Epithelial cell of esophagus (primary cell): ENCODE measurements around the gene KDM4B.
"Not testable (repeated sequence)": the region's sequence is repeated elsewhere in the genome, so short reads cannot be mapped to it uniquely, and the experiment has no call there.

Experiments
- DNase-seq: peaks from one replicate; pipeline ENCODE4 v3.0.0; 2010; ENCODE audit warnings: low read depth
- H3K4me3 ChIP-seq: 2 replicates; pipeline ENCODE4 v1.5.1; 2011; ENCODE audit warnings: mild to moderate bottlenecking, low read length, control low read depth
- TF ChIP-seq, protein P1 (sequence below): IDR thresholded peaks from 2 replicates; pipeline ENCODE4 v1.5.1; 2011; ENCODE audit warnings: low read depth, mild to moderate bottlenecking, low read length, control low read depth, inconsistent platforms; ENCODE audit not compliant: insufficient read depth; ENCODE audit errors: missing control alignments

KDM4B gene

DNA sequence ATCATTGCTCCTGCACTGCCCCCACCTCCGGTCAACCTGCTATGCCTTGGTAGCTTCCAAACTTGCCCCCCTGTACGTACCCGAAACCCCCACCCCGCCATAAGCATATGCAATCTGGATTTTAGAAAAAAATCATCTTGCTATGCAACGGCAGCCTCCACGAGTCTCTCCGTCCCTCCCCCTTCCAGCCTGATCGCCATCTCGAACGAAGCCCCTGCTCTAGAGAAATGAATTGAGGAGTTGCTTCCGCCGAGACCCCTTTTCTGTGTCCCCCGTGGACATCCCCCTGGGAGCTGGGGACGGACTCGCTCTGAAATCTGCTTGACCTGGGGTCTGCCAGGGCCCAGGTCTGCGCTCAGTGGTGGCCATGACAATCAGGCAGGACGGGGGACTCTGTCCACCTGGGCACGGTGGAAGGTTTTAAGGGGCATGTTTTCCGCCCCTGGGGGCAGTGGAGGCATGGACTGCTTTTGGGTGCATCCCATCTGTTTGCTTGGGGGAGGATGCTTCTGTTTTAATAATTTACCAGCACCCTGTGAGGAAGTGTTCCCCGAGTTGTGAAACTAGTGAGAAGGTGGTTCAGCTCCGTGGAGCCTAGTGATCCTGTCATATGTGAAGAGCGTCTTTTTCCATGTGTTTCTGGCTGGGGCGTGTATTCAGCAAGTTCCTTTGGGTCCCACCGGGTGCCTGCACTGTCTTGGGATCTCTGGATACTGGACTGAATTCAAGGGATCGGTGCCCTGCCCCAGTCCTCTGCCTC, 1.0 kb downstream of the KDM4B start:
- TF ChIP-seq, protein P1, sequence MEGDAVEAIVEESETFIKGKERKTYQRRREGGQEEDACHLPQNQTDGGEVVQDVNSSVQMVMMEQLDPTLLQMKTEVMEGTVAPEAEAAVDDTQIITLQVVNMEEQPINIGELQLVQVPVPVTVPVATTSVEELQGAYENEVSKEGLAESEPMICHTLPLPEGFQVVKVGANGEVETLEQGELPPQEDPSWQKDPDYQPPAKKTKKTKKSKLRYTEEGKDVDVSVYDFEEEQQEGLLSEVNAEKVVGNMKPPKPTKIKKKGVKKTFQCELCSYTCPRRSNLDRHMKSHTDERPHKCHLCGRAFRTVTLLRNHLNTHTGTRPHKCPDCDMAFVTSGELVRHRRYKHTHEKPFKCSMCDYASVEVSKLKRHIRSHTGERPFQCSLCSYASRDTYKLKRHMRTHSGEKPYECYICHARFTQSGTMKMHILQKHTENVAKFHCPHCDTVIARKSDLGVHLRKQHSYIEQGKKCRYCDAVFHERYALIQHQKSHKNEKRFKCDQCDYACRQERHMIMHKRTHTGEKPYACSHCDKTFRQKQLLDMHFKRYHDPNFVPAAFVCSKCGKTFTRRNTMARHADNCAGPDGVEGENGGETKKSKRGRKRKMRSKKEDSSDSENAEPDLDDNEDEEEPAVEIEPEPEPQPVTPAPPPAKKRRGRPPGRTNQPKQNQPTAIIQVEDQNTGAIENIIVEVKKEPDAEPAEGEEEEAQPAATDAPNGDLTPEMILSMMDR: no peak
- peak overlapping the region; percentile 80 for H3K4me3 ChIP-seq
- DNase-seq: peak; percentile 54

DNA sequence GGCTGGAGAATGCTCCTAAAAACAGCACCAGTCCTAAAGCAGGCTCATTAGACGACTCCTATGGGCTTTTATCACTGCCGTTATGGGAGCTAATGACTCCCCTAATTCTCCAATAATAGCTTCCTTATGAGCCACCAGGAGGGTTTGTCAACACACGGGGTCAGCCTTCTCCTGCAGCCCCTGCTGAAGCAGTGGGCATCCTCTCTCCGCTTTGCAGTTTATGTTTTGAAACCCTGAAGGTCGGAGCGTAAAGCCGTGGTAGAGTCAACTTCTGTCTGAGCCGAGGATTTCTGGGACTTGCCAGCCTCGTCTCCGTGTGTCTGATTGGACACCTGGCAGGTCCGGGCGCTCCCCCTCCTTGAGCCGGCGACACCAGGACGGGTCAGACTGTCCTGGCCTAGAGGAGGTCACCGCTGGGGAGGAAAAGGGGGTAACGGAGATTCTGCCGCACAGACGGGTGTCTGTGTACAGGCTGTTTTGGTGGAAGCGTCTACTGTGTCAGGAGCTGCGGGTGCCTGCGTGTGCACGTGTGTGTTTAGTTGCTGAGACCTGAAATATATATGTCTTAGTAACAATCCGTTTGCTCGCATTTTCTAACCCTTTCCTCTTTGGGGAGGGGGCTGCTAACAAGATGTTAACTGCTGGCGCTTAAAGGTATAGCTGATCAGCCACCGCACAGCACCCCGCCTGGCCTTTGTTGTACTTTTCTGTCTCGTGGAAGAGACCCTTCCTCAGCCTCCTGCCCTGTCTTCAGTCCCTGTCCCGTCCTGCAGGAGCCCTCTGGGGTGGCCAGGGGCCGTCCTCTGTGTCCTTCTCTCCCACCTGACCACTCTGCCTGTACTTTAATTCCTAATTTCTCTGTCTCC, 1.9 kb downstream of the KDM4B start:
- peak; percentile 35 for DNase-seq
- TF ChIP-seq, protein P1: no peak

DNA sequence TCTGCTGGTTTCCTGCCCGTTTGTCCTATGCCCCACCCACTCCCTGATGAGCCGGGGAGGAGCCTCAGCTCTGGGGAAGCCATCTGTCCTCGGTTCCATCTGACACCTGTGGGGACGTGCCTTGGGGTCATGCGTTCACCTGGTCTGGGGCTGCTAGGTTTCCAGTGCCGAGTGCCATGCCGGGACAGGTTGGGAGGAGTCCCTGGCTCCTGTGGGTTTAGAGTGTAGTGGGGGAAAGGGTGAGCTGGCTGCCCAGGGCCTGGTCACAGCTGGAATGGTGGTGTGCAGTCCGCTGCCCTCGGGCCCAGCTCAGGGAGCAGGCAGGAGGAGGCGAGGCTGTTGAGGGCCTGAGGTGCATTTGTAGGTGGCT, 2.5 kb downstream of the KDM4B start:
- H3K4me3 ChIP-seq: peak overlapping the region; percentile 80
- TF ChIP-seq, protein P1: no peak
- DNase-seq: peak; percentile 44

More for the DNA sequence above, 1.9 kb downstream of the KDM4B start:
- peak overlapping the region; percentile 80 for H3K4me3 ChIP-seq

DNA sequence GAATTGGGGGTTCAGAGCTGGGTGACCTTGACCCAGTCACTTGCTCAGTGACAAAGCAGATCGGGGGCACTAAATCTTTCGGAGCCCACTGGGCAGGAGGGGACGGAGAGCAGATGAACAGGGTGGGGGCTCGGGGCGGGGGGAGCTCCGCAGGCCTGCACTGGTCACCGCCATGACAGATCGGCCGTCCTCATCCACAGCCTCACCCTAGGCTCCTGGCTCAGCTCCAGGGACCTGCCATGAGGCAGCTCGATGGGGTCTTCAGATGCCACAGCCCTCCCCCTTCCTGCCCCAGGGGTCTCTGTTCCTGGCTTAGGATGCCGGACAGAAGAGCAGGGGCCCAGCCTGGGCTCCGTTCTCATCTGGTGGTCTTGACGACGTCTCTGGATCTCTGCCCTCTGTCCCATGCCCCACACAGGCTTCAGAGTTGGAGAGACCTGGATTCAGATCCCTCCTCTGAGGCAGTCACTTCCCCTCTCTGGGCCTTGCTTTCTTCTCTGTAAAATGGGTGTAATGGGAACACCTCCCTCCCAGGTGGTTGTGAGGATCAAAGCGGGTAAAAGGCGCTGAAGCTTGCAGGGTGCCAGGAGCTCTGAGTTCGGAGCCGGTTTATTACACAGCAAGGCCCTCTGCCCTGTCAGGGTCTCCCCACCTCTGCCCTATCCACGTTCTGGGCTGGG, 3.0 kb downstream of the KDM4B start:
- TF ChIP-seq, protein P1: no peak
- H3K4me3 ChIP-seq: peak overlapping the region; percentile 80
- DNase-seq: no peak

DNA sequence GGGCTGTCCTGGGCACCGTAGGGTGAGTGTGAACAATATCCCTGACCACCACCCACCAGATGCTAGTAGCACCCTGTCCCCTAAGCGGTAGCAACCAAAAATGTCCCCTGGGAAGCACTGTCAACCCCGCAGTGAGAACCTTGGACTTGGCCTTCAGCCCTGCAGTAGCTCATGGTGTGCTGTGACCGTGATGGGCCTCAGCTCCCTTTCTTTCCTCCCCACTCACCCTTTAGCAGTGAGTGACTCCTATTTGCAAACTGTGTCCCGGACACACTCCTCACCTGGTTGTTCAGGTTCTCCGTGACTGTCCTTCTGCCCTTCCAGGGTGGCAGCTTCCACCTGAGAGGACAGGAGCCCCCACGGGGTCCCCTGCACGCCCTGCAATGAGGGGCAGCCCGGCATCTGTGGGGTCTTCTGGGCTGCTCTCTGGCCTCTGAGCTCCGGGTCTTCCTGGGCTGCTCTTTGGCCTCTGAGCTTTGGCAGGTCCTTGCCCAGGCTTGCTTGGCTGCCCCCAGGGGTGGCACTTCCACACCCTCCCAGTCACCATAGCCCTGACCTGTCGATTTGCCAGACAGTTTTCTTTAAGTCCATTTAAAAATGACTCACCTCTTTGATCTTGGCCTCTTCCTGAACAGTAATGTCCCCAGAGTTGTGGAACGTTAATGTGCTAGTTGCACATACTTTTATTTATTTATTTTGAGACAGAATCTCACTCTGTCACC, 3.8 kb downstream of the KDM4B start:
- H3K4me3 ChIP-seq: no peak overlapping the region
- TF ChIP-seq, protein P1: no peak
- peak; percentile 39 for DNase-seq

DNA sequence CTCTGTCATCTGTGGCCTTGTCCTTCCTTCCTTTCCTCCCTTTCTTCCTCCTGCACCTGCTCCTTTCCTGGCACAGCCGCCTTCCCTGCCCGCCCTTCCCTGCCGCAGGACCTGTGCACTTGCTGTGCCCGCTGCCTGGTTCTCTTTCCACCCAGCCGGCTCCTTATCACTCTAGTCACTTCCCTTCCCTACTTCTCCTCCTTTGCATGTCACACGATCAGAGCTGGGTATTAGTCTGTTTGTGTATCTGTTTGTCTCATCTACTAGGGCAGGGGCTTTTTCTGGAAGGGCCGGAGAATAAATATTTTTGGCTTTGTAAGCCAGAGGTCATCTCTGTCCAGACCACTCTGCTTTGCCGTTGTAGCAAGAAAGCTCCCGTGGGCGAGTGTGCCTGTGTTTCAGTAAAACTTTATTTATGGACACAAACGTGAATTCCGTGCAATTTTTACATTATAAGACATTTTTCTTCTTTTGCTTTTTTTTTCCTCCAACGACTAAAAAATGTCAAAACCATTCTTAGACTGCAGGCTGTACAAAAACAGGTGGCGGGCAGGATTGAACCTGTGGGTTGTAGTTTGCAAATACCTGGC, 6.1 kb downstream of the KDM4B start:
- no peak overlapping the region for H3K4me3 ChIP-seq
- TF ChIP-seq, protein P1: no peak
- DNase-seq: no peak

DNA sequence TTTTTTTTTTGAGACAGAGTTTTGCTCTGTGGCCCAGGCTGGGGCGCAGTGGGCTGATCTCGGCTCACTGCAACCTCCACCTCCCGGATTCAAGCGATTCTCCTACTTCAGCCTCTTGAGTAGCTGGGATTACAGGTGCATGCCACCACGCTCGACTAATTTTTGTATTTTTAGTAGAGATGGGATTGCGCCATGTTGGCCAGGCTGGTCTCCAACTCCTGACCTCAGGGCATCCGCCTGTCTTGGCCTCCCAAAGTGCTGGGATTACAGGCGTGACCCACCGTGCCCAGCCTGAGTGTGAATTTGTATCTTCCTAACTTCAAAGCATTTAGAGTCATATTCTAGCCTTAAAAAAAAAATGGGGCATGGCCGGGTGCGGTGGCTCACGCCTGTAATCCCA, 6.7 kb downstream of the KDM4B start:
- DNase-seq, H3K4me3 ChIP-seq: not testable (repeated sequence)
